Upper lobe of left lung (tissue), 4 donors: ENCODE data around the gene DUSP2.

Source experiments
- POLR2AphosphoS5 ChIP-seq, 2 donors: sonication (generic); formaldehyde crosslinking; IDR thresholded peaks; one replicate each; pipeline ENCODE4 v1.5.1; 2017; ENCODE audit warnings: antibody characterized with exemption in 2 of 2
- TF ChIP-seq, protein P1 (sequence below), 6 experiments: fragments of 450-650 bp in 4 of 6; fragments of 200-600 bp in 2 of 6; sonication (generic) in 2 of 6; IDR thresholded peaks; one replicate each; pipeline ENCODE4 v1.5.1; 2016 to 2019; ENCODE audit warnings: antibody characterized with exemption in 6 of 6

GRCh38 chr2:96122391-96122790 lies 22.8 kb downstream of the DUSP2 start:
- TF ChIP-seq POLR2AphosphoS5 (IDR thresholded peaks at IDR 0.05): no peak
- TF ChIP-seq, protein P1, sequence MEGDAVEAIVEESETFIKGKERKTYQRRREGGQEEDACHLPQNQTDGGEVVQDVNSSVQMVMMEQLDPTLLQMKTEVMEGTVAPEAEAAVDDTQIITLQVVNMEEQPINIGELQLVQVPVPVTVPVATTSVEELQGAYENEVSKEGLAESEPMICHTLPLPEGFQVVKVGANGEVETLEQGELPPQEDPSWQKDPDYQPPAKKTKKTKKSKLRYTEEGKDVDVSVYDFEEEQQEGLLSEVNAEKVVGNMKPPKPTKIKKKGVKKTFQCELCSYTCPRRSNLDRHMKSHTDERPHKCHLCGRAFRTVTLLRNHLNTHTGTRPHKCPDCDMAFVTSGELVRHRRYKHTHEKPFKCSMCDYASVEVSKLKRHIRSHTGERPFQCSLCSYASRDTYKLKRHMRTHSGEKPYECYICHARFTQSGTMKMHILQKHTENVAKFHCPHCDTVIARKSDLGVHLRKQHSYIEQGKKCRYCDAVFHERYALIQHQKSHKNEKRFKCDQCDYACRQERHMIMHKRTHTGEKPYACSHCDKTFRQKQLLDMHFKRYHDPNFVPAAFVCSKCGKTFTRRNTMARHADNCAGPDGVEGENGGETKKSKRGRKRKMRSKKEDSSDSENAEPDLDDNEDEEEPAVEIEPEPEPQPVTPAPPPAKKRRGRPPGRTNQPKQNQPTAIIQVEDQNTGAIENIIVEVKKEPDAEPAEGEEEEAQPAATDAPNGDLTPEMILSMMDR (IDR thresholded peaks at IDR 0.05): no peak
